H1 (cell line): Measurements from ENCODE around the gene BARX1. TPM values are rescaled to one million over a fixed set of nuclear protein-coding genes. Genes with fewer than 3 reads are reported as not detected.

Source experiments
- EGR1 ChIP-seq: IDR thresholded peaks from 2 replicates; pipeline ENCODE4 v1.6.1; 2011; ENCODE audit warnings: low read depth, low read length, borderline replicate concordance
- EZH2 ChIP-seq: fragments of 200-600 bp; sonication (generic); IDR thresholded peaks from 2 replicates; pipeline ENCODE4 v1.7.1; 2012; ENCODE audit warnings: low read depth, mild to moderate bottlenecking, moderate library complexity, low read length, inconsistent platforms; ENCODE audit not compliant: severe bottlenecking
- FOSL1 ChIP-seq: IDR thresholded peaks from 2 replicates; pipeline ENCODE4 v1.6.1; 2011; ENCODE audit warnings: mild to moderate bottlenecking, low read depth, low read length, moderate library complexity; ENCODE audit not compliant: insufficient read depth
- HDAC2 ChIP-seq, 2 experiments: fragments of 300-600 bp in 1 of 2; sonication (generic) in 1 of 2; IDR thresholded peaks; 2 replicates each; pipeline ENCODE4 v1.6.1; 2011 to 2012; ENCODE audit warnings: low read depth in 2 of 2, low read length in 2 of 2, mild to moderate bottlenecking in 2 of 2, moderate library complexity in 2 of 2, borderline replicate concordance in 1 of 2, inconsistent platforms in 1 of 2
- KDM1A ChIP-seq: fragments of 200-600, 300-600 bp; sonication (generic); IDR thresholded peaks from 2 replicates; pipeline ENCODE4 v1.7.1; 2016; ENCODE audit warnings: mild to moderate bottlenecking, low read length, borderline replicate concordance
- KDM5A ChIP-seq: fragments of 200-600 bp; IDR thresholded peaks from 2 replicates; pipeline ENCODE4 v1.7.1; 2012; ENCODE audit warnings: mild to moderate bottlenecking, low read length, inconsistent platforms, mixed read lengths
- POLR2A ChIP-seq, 2 experiments: IDR thresholded peaks; 1 replicate in 1 of 2; 2 replicates in 1 of 2; pipeline ENCODE4 v1.6.1; 2011; ENCODE audit warnings: low read depth in 2 of 2, low read length in 2 of 2, mild to moderate bottlenecking in 2 of 2; ENCODE audit errors: control extremely low read depth in 1 of 2
- POLR2AphosphoS5 ChIP-seq: IDR thresholded peaks from 2 replicates; pipeline ENCODE4 v1.6.1; 2011; ENCODE audit warnings: low read depth, low read length
- RAD21 ChIP-seq, 2 experiments: IDR thresholded peaks in 1 of 2; conservative IDR thresholded peaks in 1 of 2; 2 replicates each; pipeline ENCODE4 v1.6.1; 2011; ENCODE audit warnings: low read depth in 2 of 2, low read length in 2 of 2, improper control_type of control experiment in 1 of 2, inconsistent platforms in 1 of 2, mild to moderate bottlenecking in 1 of 2, moderate library complexity in 1 of 2
- RNF2 ChIP-seq: fragments of 200-900, 300-1000 bp; sonication (generic); IDR thresholded peaks from 2 replicates; pipeline ENCODE4 v1.7.1; 2016; ENCODE audit warnings: borderline replicate concordance, low read depth, mild to moderate bottlenecking, antibody characterized with exemption, low read length; ENCODE audit not compliant: poor library complexity, severe bottlenecking; ENCODE audit errors: missing control alignments
- RXRA ChIP-seq: IDR thresholded peaks from 2 replicates; pipeline ENCODE4 v1.6.1; 2011; ENCODE audit warnings: low read depth, mild to moderate bottlenecking, low read length, moderate library complexity; ENCODE audit not compliant: insufficient read depth
- SIN3A ChIP-seq, 2 experiments: IDR thresholded peaks in 1 of 2; conservative IDR thresholded peaks in 1 of 2; 2 replicates each; pipeline ENCODE4 v1.6.1; 2011 to 2012; ENCODE audit warnings: low read length in 2 of 2, improper control_type of control experiment in 1 of 2, low read depth in 1 of 2, mild to moderate bottlenecking in 1 of 2
- SP2 ChIP-seq: IDR thresholded peaks from 2 replicates; pipeline ENCODE4 v1.6.1; 2012; ENCODE audit warnings: mild to moderate bottlenecking, low read length, inconsistent platforms
- SUZ12 ChIP-seq: fragments of 200-600 bp; sonication (generic); IDR thresholded peaks from 2 replicates; pipeline ENCODE4 v1.6.1; 2012; ENCODE audit warnings: mild to moderate bottlenecking, inconsistent platforms, low read length, moderate library complexity, mixed read lengths
- TAF1 ChIP-seq: IDR thresholded peaks from 2 replicates; pipeline ENCODE4 v1.6.1; 2011; ENCODE audit warnings: mild to moderate bottlenecking, low read depth, low read length
- polyA plus RNA-seq, 7 experiments: library from polyadenylated mRNA; depleted of rRNA in 3 of 7; stranded (reverse) in 5 of 7; unstranded in 2 of 7; fragments of >200 nt in 5 of 7; fragments of 200-250 nt in 2 of 7; gene quantifications; 1 replicate in 5 of 7; 2 replicates in 1 of 7; 4 replicates in 1 of 7; pipeline versions ENCODE4 v1.2.1 to v1.2.3, GENCODE V29; 2011 to 2013; ENCODE audit warnings: missing spikeins in 2 of 7, mixed read lengths in 2 of 7
- total RNA-seq: library from RNA; stranded (reverse); fragmentation: NEBNext Ultra II Directional; extraction: Animal tissue kit (Norgen Biotek cat#: 25700); gene quantifications from 2 replicates; pipeline ENCODE4 v1.2.1, GENCODE V29; 2021
- TF ChIP-seq, protein P1 (sequence below): IDR thresholded peaks from 2 replicates; pipeline ENCODE4 v1.6.1; 2012; ENCODE audit warnings: inconsistent platforms

Gene BARX1
- total and polyA plus RNA-seq, 2 of the 8 experiments (the other 6 are each of a cell fraction or from before 2014, with no cell fraction given), result 0.79 to 2.6 TPM

DNA sequence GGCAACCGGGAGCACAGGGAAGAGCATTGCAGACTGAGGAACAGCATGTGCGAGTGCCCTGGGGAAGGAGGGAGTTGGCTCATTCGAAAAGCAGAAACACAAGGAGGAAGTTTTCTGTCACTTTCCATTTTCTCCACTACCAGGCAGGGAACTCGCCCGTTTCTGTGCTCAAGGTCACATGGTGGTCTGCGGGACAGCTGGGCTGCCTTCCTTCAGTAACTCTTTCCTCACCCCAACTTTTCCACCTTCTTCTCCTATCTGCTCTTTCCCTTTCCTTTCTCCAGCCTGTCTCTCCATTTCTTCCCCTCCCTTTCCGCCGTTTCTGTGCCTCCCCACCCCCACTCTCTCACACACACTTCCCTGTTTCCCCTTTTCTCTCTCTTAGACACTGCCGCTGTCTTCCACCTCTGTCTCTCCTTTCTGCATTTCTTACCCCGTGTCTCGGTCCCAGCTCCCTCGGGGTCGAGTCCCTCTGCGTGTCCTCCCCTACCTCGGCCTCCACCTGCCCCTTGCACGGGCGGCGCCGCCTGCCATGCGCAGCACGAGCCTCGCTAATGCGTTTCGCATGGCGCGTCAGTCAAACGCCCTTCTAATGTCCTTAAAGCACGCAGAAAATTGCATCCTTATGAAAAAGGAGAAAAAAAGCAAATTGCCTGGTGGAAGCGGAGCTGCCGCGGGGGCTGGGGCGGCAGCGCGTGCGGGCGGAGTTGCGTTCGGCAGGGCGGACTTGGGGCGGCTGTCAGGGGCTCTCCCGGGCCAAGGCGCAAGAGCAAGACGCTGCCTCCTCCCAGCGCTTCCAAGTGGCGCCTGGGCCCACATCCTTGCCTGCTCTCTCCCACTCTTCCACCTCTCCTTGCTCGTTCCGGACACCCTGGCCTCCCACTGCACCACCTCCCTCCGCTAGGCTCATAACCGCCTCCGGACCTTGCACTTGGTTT lies 9.5 kb downstream of the BARX1 start (continued):
- TF ChIP-seq SP2, result no peak
- TF ChIP-seq TAF1, result no peak
- TF ChIP-seq SUZ12, result peak; percentile 98
- no peak for TF ChIP-seq FOSL1
- no peak for TF ChIP-seq KDM5A
- no peak for TF ChIP-seq POLR2AphosphoS5
- TF ChIP-seq POLR2A (IDR thresholded peaks at IDR 0.05; ENCODE audit: control extremely low read depth in 1 of 2, low read depth in 2 of 2, low read length in 2 of 2), result no peak
- peak; percentile 92 for TF ChIP-seq RNF2
- TF ChIP-seq, protein P1, sequence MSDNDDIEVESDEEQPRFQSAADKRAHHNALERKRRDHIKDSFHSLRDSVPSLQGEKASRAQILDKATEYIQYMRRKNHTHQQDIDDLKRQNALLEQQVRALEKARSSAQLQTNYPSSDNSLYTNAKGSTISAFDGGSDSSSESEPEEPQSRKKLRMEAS, result no peak; the same call in 1 of the 2 replicates
- TF ChIP-seq EZH2, result peak; percentile 99
- peak in 1 of 2 experiments; percentile 63; a peak in 1 of 4 replicates for TF ChIP-seq HDAC2 (IDR thresholded peaks at IDR 0.05; ENCODE audit: borderline replicate concordance in 1 of 2, low read depth in 2 of 2, low read length in 2 of 2)
- TF ChIP-seq EGR1, result 0 out of 2 replicates have a peak, but pooled peaks have one; percentile 61
- TF ChIP-seq RXRA, result no peak
- TF ChIP-seq RAD21 (IDR thresholded peaks at IDR 0.05 in 1 of 2, conservative IDR thresholded peaks at IDR 0.05 in 1 of 2; ENCODE audit: low read depth in 2 of 2, low read length in 2 of 2), result no peak
- 0 out of 4 replicates have a peak, but pooled peaks of 1 of the 2 experiments have one; percentile 34 for TF ChIP-seq SIN3A (conservative IDR thresholded peaks at IDR 0.05 in 1 of 2, IDR thresholded peaks at IDR 0.05 in 1 of 2; ENCODE audit: low read depth in 1 of 2, low read length in 2 of 2)
- TF ChIP-seq KDM1A, result peak; percentile 79; the same call in 1 of the 2 replicates
